NK-92 (cell line): Measurements from ENCODE around the gene ZDHHC11.
"Not testable (repeated sequence)": the region's sequence is repeated elsewhere in the genome, so short reads cannot be mapped to it uniquely, and the experiment has no call there.

Experiments
- DNase-seq: peaks from one replicate; lab custom pipeline; 2025; ENCODE audit not compliant: unreplicated experiment; lab: John Stamatoyannopoulos, UW

Gene ZDHHC11

GRCh38 chr5:778967-779366 lies 71.8 kb downstream of the ZDHHC11 start:
- DNase-seq = not testable (repeated sequence)

DNA sequence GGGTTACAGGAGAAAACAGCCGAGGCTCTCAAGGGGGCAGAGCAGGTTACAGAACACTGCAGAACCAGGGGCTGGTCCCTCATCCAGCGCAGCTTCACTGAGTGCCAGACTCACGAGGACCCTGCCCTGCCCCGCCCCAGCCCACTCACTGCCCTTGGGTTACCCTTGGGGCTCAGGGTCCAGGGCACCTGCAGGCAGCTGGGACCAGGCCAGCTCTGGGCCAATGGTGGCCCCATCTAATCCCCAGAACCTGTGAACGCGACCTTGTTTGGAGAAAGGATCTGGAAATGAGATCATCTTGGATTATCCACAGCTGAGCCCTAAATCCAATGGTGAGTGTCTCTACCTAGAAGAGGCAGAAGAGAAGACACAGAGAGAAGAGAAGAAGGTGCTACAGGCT lies 72.4 kb downstream of the ZDHHC11 start:
- not testable (repeated sequence) for DNase-seq

DNA sequence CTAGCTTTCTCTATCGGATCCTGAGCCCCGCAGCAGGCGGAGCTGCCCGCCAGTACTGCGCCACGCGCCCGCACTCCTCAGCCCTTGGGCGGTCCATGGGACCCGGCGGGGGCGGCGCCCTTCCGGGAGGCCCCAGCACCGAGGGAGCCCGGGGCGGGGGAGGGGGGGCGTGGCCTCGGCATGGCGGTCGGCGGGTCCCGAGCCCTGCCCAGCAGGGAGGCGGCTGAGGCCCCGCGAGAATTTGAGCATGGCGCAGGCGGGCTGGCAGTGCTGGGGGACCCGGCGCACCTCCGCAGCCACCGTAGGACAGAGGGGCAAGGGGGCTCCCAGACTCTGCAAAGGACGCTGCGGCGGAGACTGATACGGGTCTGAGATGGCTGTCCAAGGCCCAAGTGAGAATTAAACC lies 73.0 kb downstream of the ZDHHC11 start:
- DNase-seq = no peak

DNA sequence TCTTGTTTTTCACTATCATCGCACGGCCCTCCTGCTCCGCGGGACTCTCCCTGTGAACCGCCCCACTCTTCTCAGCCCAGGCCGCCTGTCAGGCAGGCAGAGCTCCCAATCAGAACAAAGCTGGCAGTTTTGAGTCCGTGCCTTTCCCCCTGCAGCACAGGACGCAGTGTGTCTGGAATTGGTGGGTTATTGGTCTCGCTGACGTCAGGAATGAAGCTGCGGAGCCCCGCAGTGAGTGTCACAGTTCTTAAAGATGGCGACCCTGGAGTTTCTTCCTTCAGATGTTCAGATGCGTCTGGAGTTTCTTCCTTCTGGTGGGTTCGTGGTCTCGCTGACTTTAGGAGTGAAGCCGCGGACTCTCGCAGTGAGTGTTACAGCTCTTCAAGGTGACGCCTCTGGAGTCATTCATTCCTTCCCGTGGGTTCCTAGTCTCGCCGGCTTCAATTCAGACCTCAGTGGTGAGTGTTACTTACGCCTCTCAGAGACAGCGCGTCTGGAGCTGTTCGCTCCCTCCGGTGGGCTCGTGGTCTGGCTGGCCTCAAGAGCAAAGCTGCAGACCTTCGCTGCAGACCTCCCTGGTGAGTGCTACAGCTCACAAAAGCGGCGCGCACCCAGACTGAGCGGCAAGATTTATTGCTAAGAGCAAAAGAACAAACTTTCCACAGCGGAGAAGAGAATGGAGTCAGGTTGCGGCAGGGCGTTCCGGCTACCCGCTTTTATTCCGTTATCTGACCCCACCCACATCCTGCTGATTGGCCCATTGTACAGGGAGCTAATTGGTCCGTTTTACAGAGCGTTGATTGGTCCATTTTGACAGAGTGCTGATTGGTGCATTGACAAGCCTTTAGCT lies 73.7 kb downstream of the ZDHHC11 start:
- no peak for DNase-seq

- no peak for DNase-seq
Measured at GRCh38 chr5:775961-776861, 74.6 kb downstream of the ZDHHC11 start.

GRCh38 chr5:775595-775960 lies 75.2 kb downstream of the ZDHHC11 start:
- DNase-seq = not testable (repeated sequence)

DNA sequence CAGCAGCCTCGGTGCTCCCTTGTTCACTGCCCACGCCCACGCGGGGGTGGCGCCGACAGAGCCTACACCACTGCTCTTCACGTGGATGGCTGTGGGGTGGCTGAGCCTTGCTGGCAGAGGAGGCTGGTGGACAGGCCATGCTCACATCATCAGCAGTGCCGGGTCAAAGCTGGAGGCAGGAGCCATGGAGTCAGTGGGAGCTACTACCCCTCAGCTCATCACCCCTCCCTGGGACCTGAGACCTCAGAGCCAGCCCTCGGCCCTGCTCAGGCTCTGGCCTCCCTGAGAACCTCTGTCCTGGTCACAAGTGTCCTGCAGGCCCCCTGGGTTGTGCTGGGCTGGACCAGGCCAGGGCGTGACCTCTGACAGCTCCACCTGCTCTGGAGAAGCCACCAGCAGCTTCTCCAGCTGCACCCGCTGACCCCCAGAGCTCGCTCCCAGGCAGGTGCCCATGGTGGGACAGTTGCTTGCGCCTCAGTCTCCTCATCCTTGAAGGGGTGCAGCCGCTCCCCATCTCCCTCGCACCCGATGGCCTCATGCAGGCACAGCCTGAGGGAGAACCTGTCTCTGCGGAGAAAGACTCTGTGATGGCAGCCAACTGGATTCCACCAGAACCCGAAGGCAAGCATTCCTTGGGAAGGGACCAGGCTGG lies 75.8 kb downstream of the ZDHHC11 start:
- DNase-seq = not testable (repeated sequence)

GRCh38 chr5:774304-774703 lies 76.5 kb downstream of the ZDHHC11 start:
- not testable (repeated sequence) for DNase-seq

GRCh38 chr5:773517-774264 lies 77.1 kb downstream of the ZDHHC11 start:
- no peak for DNase-seq

DNA sequence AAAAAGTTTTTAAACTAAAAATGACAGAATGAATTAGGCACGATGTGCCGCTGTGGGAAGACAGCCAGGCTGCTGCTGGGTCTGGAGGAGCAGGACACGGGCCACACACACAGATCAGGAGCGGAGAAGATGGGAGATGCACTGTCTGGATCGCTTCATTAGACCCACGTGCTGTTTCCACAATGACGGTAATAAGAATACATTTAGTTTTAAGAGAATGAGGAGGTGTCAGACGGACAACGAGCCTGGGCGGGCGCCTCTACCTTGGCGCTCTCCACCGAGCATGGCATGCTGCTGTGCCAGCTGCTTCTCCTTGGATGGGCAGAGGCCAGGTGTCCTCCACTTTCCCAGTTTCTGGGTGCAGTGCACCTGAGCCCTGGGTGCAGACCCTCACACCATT lies 77.9 kb downstream of the ZDHHC11 start:
- DNase-seq = not testable (repeated sequence)

DNA sequence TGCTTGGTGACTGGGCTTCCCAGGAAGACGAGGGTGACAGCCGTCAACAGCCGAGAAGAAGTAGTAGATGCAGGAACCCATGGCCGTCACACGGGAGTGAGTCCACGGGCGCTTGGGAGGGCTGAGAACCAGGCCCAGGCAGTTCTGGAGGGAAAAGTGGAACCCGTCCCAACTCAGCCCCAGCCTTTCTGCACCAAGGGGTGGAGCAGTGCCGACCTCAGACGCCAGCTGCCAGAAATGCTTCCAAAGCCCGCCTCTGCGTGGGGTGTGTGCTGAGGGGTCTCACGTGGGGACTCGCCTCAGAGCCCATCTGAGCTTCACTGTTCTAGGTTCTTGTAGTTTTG lies 78.3 kb downstream of the ZDHHC11 start:
- DNase-seq = not testable (repeated sequence)

DNA sequence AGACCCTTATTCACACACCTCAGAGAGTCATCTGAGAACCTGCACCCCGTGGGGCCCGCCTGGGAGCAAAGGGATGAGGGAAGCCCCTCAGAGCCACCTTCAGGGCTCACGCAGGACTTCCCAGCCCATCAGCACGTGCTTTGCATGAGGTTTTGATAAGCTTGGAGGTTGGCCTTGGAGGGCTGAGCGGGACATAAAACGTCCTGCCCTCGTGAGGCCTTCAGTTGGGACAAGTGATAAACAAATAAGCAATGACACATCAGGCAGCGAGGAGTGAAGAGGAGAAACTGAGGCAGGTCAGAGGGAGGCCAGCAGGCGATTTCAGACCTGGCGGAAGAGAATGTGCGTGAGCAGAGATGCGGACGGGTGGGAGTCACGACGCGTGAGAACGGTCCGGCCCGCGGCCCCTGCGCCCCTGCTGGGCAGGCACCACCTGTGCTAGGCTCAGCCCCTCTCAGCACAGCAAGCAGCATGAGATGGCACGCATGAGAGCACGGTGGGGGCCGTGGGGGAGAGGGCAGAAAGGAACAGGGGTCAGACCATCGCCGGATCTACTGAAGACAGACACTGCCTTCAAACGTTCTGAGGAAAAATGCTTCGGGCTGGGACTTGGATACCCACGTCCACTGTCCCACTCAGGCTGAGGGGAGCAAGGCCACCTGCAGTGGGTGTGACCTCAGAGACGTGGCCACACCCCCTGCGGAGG lies 78.8 kb downstream of the ZDHHC11 start:
- not testable (repeated sequence) for DNase-seq

DNA sequence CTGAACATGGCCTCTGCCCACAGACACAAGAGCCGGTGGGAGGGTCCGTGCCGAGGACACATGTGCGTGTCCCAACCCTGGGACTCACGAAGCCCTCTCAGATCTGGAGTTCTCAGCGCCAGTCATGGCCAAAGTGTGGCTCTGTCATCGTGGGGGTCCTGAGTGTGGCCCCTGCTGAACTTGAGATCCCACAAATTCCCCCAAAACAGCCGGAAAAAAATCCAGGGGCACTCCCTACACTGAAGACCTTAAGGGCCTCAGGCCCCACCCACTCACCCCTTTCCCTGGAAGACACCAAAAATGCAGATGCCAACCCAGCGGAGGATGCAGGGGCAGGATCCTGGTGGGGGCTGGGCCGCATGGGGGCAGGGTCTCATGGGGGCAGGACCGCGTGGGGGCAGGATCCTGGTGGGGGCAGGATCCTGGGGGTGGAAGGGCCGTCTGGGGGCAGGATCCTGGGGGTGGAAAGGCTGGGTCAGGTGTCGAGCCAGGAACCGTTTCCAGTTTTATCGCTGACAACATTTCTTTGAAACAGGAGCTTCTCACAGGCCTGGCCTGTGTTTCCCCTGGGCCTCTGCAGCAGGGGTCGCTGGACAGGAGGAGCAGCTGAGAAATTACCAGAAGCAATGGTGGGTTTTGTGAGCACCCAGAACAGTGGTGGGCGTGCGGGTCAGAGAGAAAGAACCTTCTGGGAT lies 79.6 kb downstream of the ZDHHC11 start:
- DNase-seq = not testable (repeated sequence)

DNA sequence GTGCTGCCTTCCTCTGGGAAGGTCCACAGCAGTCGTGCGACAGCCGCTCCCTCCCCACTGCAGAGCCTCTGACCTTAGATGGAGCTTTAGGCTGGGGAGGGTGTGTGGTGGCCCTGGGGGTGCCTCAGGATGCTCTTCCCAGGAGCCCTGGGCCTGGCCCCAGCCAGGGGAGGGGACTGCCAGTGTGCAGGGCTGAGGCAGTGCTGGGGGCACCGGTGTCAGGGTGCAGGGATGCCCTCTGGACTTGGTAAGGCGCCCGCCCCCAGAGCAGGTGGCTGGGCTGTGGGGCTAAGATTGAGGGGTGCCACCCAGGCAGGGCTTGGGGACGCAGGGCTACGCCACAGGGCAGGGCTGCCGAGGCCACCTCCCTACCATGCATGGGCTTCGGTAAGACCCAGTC lies 80.2 kb downstream of the ZDHHC11 start:
- not testable (repeated sequence) for DNase-seq

- DNase-seq = not testable (repeated sequence)
Measured at GRCh38 chr5:769485-770145, 81.2 kb downstream of the ZDHHC11 start.

- DNase-seq = no peak
Measured at GRCh38 chr5:766666-767431, 83.9 kb downstream of the ZDHHC11 start.

- DNase-seq = no peak
Measured at GRCh38 chr5:765948-766631, 84.7 kb downstream of the ZDHHC11 start.
